AG10803 (cell line): Measurements from ENCODE around the gene RASA3.

Source experiments
- DNase-seq: peaks from one replicate; pipeline ENCODE4 v3.0.0; 2010; ENCODE audit warnings: low read depth
- H3K4me3 ChIP-seq: 2 replicates; pipeline ENCODE4 v1.5.1; 2011; ENCODE audit warnings: mild to moderate bottlenecking, low read length, control low read depth
- CTCF ChIP-seq: conservative IDR thresholded peaks from 2 replicates; pipeline ENCODE4 v1.5.1; 2011; ENCODE audit warnings: mild to moderate bottlenecking, low read length, control low read depth, inconsistent platforms

RASA3 gene

DNA sequence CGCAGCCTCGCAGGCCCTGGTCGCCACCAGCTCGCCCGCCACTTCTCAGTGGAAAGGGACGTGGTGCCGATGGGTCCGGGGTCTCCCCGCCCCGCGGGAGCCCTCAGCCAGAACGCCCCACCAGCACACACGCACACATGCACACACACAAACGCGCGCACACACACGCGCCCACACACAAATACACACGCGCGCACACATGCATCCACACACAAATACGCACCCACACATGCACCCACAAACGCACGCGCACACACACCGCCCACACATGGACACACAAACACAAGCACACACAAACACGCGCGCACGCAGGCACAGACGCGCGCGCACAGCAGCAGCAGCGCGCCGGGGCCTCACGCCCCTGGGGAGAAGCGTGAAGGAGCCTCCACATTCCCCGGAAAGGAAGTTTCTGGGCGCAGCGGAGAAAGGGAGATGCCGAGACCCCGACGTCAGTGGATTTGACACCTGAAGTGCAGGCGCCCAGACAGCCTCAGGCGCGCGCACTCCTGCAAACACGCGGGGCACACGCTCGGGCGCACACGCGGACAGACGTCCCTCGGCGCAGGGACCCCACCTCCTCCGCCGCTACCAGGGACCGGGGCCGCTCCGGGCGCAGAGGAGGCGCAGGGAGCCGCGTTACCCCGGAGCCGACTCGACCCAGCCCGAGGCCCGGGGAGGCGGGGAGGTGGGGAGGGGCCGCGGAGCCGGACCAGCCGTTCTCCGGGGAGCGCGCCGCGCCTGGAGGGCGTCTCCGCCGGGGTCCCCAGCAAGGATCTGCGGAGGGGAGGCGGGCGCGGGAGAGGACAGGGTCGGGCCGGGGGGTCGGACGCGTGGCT is 622 bp downstream of the RASA3 start:
- H3K4me3 ChIP-seq = peak overlapping the region; percentile 91
- DNase-seq = peak; percentile 36
- TF ChIP-seq CTCF = no peak

DNA sequence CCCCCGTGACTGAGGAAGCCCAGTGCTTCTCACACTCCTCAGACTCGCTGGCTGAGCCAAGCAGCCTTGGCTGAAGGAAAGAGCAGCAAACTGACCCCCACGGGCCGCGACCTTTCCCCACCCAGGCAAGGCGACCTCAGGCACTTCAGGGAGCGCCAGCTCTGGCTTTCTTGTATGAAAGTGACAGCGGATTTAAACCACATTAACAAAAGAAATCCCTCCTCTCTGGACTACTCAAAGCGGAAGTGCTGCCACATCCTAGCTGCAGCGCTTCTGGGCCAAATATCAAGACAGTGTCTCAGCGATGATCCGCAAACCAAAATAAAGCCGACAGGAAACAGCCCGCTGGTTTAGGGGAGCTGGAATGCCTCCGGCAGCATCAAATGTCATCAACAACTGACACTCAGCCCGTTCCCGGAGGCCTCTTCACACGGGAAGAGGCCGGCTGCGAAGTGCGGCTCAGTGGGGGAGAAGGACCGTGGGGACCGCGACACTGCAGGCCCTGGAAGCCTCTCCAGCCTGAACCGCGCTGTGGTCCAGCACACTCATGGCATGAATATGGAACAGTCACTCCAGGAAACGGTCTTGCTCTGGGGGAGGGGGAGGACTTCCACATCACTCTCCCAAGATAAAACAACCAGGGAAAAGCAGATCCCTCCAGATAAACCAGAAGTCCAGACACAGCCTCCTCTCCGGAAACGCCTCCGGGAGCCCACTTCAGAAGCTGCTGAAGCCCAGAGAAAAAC is 1.4 kb downstream of the RASA3 start:
- DNase-seq = peak; percentile 88

GRCh38 chr13:114130131-114130836 is 2.1 kb downstream of the RASA3 start:
- TF ChIP-seq CTCF = no peak
- peak overlapping the region; percentile 91 for H3K4me3 ChIP-seq
- no peak for DNase-seq

More for the DNA sequence above, 1.4 kb downstream of the RASA3 start:
- peak overlapping the region; percentile 91 for H3K4me3 ChIP-seq
- TF ChIP-seq CTCF = no peak

DNA sequence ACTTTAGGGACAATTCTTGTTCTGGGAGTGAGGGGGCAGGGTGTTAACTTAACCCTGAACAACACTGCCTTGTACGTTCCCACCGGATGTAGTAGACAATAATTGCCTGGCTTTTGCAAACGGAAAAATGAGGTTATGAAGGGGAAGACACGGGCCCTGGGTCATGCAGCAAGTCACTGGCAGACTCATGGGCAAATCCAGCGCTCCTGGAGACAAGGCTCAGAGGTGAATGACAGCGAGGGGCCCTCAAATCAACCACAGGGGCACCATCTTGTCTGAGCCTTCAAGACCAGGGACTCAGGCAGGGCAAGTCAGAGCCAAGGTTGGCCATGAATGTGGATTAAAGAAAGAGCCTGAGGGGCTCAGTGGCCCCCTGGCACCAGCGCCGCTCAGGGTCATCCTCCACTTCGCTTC is 2.8 kb downstream of the RASA3 start:
- H3K4me3 ChIP-seq = peak overlapping the region; percentile 91
- DNase-seq = no peak
- no peak for TF ChIP-seq CTCF

DNA sequence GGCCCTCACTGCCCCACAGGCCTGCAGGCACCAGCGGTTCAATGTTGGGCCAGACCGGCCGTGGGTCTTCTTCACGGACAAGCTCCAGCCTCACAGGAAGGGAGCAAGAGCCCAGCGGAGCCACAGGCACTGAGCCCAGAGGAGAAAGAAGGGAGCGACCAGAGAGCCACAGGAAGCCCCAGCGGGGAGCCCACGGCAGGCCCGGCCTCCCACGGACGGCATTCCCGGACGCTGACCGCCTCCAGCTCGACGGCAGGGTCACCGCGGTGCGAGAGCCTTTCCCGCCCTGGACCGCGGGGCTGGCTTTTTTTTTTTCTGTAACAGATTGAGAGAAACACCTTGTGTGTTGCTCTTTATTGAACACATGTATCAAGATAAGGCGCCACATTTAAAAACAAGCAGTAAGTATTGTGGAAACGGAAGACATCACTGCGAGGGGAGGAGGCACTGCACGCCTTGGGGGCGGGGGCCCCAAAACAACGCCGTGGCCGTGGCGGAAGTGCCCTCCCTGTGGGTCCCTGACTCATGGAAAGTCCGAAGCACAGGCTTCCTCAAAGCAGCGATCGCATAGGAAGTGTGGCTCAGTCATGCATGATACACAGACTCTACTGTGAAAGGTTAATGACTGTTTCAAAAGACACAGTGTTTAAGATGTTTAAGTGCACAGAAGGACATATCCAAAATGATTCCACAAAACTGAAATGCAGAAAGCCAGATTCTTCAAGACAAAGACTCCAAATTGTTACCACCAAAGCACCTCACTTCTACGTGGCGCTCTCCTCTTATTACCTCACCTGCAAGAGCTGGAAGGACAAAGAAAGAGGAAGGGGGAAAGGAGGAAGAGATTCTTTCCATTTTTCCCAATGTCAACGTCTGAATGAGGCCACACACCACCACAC is 3.5 kb downstream of the RASA3 start:
- DNase-seq = peak; percentile 84
- no peak for TF ChIP-seq CTCF
- peak overlapping the region; percentile 91 for H3K4me3 ChIP-seq

DNA sequence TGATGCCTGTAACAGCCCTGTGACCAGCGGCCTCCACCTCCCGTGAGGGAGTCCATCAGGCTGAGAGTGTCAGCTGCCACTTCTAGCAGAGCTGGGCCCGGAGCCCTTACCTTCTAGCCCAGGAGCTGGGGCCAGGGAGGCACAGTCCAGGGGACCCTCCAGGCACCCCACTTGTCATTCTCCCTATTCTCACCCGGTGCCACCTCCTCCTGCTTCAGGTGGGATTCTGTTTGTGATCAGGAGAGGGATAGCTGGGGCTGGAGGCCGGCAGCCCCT is 4.1 kb downstream of the RASA3 start:
- DNase-seq = no peak
- TF ChIP-seq CTCF = no peak
- H3K4me3 ChIP-seq = no peak overlapping the region
